Endothelial cell (in vitro differentiated cells): Measurements from ENCODE around the gene SZRD1. TPM values are rescaled to one million over a fixed set of nuclear protein-coding genes. Genes with fewer than 3 reads are reported as not detected.

Experiments used
- DNase-seq: peaks from one replicate; pipeline ENCODE4 v3.0.0; 2021; ENCODE audit warnings: low spot score
- H3K27ac Mint-ChIP-seq: one replicate; pipeline ENCODE4 v1.8.0; 2021; ENCODE audit warnings: mixed read lengths, inconsistent platforms; ENCODE audit not compliant: unreplicated experiment
- H3K27me3 Mint-ChIP-seq: one replicate; pipeline ENCODE4 v1.8.0; 2021; ENCODE audit warnings: mild to moderate bottlenecking, moderate library complexity, mixed read lengths, inconsistent platforms; ENCODE audit not compliant: unreplicated experiment
- H3K36me3 Mint-ChIP-seq: one replicate; pipeline ENCODE4 v1.8.0; 2021; ENCODE audit warnings: mild to moderate bottlenecking, low read depth, mixed read lengths, inconsistent platforms; ENCODE audit not compliant: unreplicated experiment
- H3K4me1 Mint-ChIP-seq: one replicate; pipeline ENCODE4 v1.8.0; 2021; ENCODE audit warnings: mild to moderate bottlenecking, mixed read lengths, inconsistent platforms; ENCODE audit not compliant: unreplicated experiment
- H3K4me3 Mint-ChIP-seq: one replicate; pipeline ENCODE4 v1.8.0; 2021; ENCODE audit warnings: mild to moderate bottlenecking, mixed read lengths, inconsistent platforms; ENCODE audit not compliant: unreplicated experiment
- H3K9me3 Mint-ChIP-seq: one replicate; pipeline ENCODE4 v1.8.0; 2021; ENCODE audit warnings: mixed read lengths, inconsistent platforms; ENCODE audit not compliant: unreplicated experiment
- CTCF ChIP-seq: fragments of 200-600 bp; sonication (generic); IDR thresholded peaks from one replicate; pipeline ENCODE4 v1.5.0; 2021; ENCODE audit warnings: antibody characterized with exemption; ENCODE audit not compliant: unreplicated experiment
- total RNA-seq: library from RNA; stranded (reverse); fragmentation: NEBNext Ultra II Directional; extraction: Animal tissue kit (Norgen Biotek cat#: 25700); gene quantifications from one replicate; pipeline ENCODE4 v1.2.1, GENCODE V29; 2021; ENCODE audit not compliant: unreplicated experiment

The SZRD1 gene
- total RNA-seq, 1 donor from 2014 or later, result 127 TPM

GRCh38 chr1:16438924-16439323, 71.9 kb downstream of the SZRD1 start:
- Mint-ChIP-seq H3K4me3 (no peak overlapping the region), H3K4me1 (peaks cover 26% of the 10 kb centered on the region), H3K27me3 (peaks cover 9% of the 10 kb centered on the region), H3K27ac (no peak overlapping the region), H3K9me3 (no peaks in the 10 kb centered on the region), H3K36me3 (peaks cover 17% of the 10 kb centered on the region)
- no peak for TF ChIP-seq CTCF
- DNase-seq, result no peak

GRCh38 chr1:16440131-16440469, 73.1 kb downstream of the SZRD1 start:
- H3K4me3 Mint-ChIP-seq, result peak overlapping the region; percentile 98
- no peak for TF ChIP-seq CTCF
- no peak for DNase-seq
- H3K27ac Mint-ChIP-seq, result peak overlapping the region; percentile 83
- H3K4me1 Mint-ChIP-seq, result peaks cover 33% of the 10 kb centered on the region
- H3K27me3 Mint-ChIP-seq, result peaks cover 9% of the 10 kb centered on the region
- peaks cover 25% of the 10 kb centered on the region for H3K36me3 Mint-ChIP-seq
- H3K9me3 Mint-ChIP-seq, result no peaks in the 10 kb centered on the region

- Mint-ChIP-seq H3K4me3 (peak within 1 kb of the TSS; percentile 98), H3K4me1 (peaks cover 33% of the 10 kb centered on the region), H3K36me3 (peaks cover 25% of the 10 kb centered on the region), H3K27ac (peak within 1 kb of the TSS; percentile 97), H3K27me3 (peaks cover 9% of the 10 kb centered on the region), H3K9me3 (no peaks in the 10 kb centered on the region)
- TF ChIP-seq CTCF, result peak; percentile 83
- peak; percentile 99 for DNase-seq
Measured at GRCh38 chr1:16440470-16441281, 73.6 kb downstream of the SZRD1 start, which contains the start of gene NECAP2. TSS of gene NECAP2 (plus strand) at chr1:16440724. CDS start at chr1:16440762, 38 bp downstream.

- H3K36me3 Mint-ChIP-seq, result peaks cover 25% of the 10 kb centered on the region
- peak overlapping the region; percentile 97 for H3K27ac Mint-ChIP-seq
- no peaks in the 10 kb centered on the region for H3K9me3 Mint-ChIP-seq
Measured at GRCh38 chr1:16441282-16441665, 74.2 kb downstream of the SZRD1 start.

More at GRCh38 chr1:16441282-16441665, 74.2 kb downstream of the SZRD1 start:
- no peak for TF ChIP-seq CTCF
- Mint-ChIP-seq H3K27me3 (peaks cover 9% of the 10 kb centered on the region), H3K4me1 (peaks cover 33% of the 10 kb centered on the region), H3K4me3 (peak overlapping the region; percentile 98)
- no peak for DNase-seq
